ENCODE data around the gene ZCCHC14. TPM values are rescaled to one million over a fixed set of nuclear protein-coding genes. Genes with fewer than 3 reads are reported as not detected.
A peak's percentile ranks its signal among the peaks of the same experiment; 100 is the strongest.

The ZCCHC14 gene
- total and polyA plus RNA-seq, 2 of the 13 experiments (the other 11 are each of a cell fraction or from before 2014, with no cell fraction given) = 12.4 to 12.5 TPM

GRCh38 chr16:87491522-87492290 is 1.1 kb downstream of the ZCCHC14 start:
- CTCF ChIA-PET (ENCODE audit: low intra/inter-chr PET ratio, low total read pairs) = no interaction called here
- H3K4me1 ChIP-seq (ENCODE audit: insufficient read depth, low read length) = peaks cover 70% of the 10 kb centered on the region
- DNase-seq (ENCODE audit: low spot score) = no peak
- FAIRE-seq = no peak
- no peak overlapping the region for H2AFZ ChIP-seq (ENCODE audit: low read length)
- POLR2A ChIA-PET = interaction anchor here (0.9 to 3.1 kb wide), 8 partner anchors 8 to 98 kb away, joined by 3 to 16 read pairs (median 5); no protein-coding TSS in a partner anchor
- H3K9me3 ChIP-seq (ENCODE audit: low read length) = no peaks in the 10 kb centered on the region
- H3K36me3 ChIP-seq (replicated peaks in 1 of 2; ENCODE audit: control insufficient read depth in 1 of 2, insufficient read depth in 2 of 2, low read length in 2 of 2) = no peaks in the 10 kb centered on the region
- H3K27me3 ChIP-seq (ENCODE audit: control insufficient read depth in 1 of 2, insufficient read depth in 2 of 2, low read length in 2 of 2) = no peaks in the 10 kb centered on the region; a peak in 1 of 5 replicates
- peaks cover 53% of the 10 kb centered on the region for H3K79me2 ChIP-seq (ENCODE audit: insufficient read depth, low read length)
- WGBS (ENCODE audit: low lambda C conversion rate) = 0% methylated on average over 8 of the region's 80 CpGs
- H3K4me3 ChIP-seq (replicated peaks in 1 of 3; ENCODE audit: insufficient read depth in 1 of 3, low read depth in 2 of 3, low read length in 3 of 3) = peak overlapping the region; percentile 62 to 93 (median 85)
- H3K27ac ChIP-seq (ENCODE audit: extremely low read length, insufficient read depth, low read length) = peak overlapping the region; percentile 63
- intact Hi-C loops (cut with micrococcal nuclease; ENCODE audit: unreplicated experiment) (no loop called here), in situ Hi-C loops (cut with HindIII; ENCODE audit: extremely low pct_ligation_motif_present, low pct_unique_long_range_greater_than_20kb) (loop anchor here (5.0 kb wide), 1 partner anchor 51 kb away; no protein-coding TSS in a partner anchor)
- peaks cover 49% of the 10 kb centered on the region for H4K20me1 ChIP-seq (ENCODE audit: insufficient read depth, low read length)
- peak overlapping the region; percentile 72 for H3K9ac ChIP-seq (ENCODE audit: insufficient read depth, low read depth, low read length)
- H3K4me2 ChIP-seq (ENCODE audit: low read depth, low read length) = peak overlapping the region; percentile 94
- ATAC-seq = peak; percentile 4; the same call in 2 of the 3 replicates
- no TSS peak for BruUV-seq (replicated peaks)
- TF ChIP-seq ZNF709 (CRISPR knock-in tag; IDR thresholded peaks at IDR 0.05) (no peak), AKNA (CRISPR knock-in tag; IDR thresholded peaks at IDR 0.05; ENCODE audit: borderline replicate concordance) (no peak), ZNF326 (CRISPR knock-in tag; IDR thresholded peaks at IDR 0.05; ENCODE audit: borderline replicate concordance) (no peak), ZFAT (CRISPR knock-in tag; conservative IDR thresholded peaks at IDR 0.05) (no peak), MAFF (IDR thresholded peaks at IDR 0.05; ENCODE audit: low read depth, low read length) (no peak), NR1H2 (CRISPR knock-in tag; IDR thresholded peaks at IDR 0.05; ENCODE audit: borderline replicate concordance, low read depth) (no peak; the same call in 1 of the 2 replicates), AFF4 (CRISPR knock-in tag; IDR thresholded peaks at IDR 0.05) (0 out of 2 replicates have a peak, but pooled peaks have one; percentile 71), ZNF260 (CRISPR knock-in tag; IDR thresholded peaks at IDR 0.05; ENCODE audit: borderline replicate concordance, low read depth) (no peak), PHB2 (IDR thresholded peaks at IDR 0.05; ENCODE audit: partially characterized antibody) (no peak), CSRNP2 (CRISPR knock-in tag; conservative IDR thresholded peaks at IDR 0.05; ENCODE audit: low read depth) (no peak), ARNT (IDR thresholded peaks at IDR 0.05) (no peak), WIZ (CRISPR knock-in tag; IDR thresholded peaks at IDR 0.05) (no peak), MYNN (CRISPR knock-in tag; IDR thresholded peaks at IDR 0.05; ENCODE audit: low read depth) (no peak)

Data from HepG2 (cell line).